Right lobe of liver (tissue), 4 donors: ENCODE measurements around the gene CUEDC1.
A peak's percentile ranks its signal among the peaks of the same experiment; 100 is the strongest.

Experiments used
- CTCF ChIP-seq, 4 donors: fragments of 200-600 bp in 3 of 4; fragments of 450-650 bp in 1 of 4; IDR thresholded peaks; one replicate each; pipeline versions ENCODE4 v1.5.1 to v1.8.0; 2016 to 2022; ENCODE audit warnings: antibody characterized with exemption in 4 of 4, mild to moderate bottlenecking in 2 of 4
- POLR2A ChIP-seq: fragments of 450-650 bp; IDR thresholded peaks from one replicate; pipeline ENCODE4 v1.6.1; 2017; ENCODE audit warnings: antibody characterized with exemption, mild to moderate bottlenecking
- donor health status: DM: no; HTN: no; CAD: no.
- donor health status: DM: no; HTN: no; CAD: no.
- donor health status: DM: no; HTN: yes; CAD: no.

GRCh38 chr17:57988301-57989250 is 33.4 kb upstream of the CUEDC1 start:
- TF ChIP-seq POLR2A (no peak), CTCF (IDR thresholded peaks at IDR 0.05) (peak in 3 of 4 donors; percentile 7 to 16 (median 11))
